Sigmoid colon (tissue), 7 donors: ENCODE measurements around the gene CCN2. TPM values are rescaled to one million over a fixed set of nuclear protein-coding genes. Genes with fewer than 3 reads are reported as not detected.
A peak's percentile ranks its signal among the peaks of the same experiment; 100 is the strongest.

Experiments
- DNase-seq: peaks from one replicate; pipeline ENCODE4 v3.0.0-alpha.2; 2019
- H3K27ac ChIP-seq, 4 donors: fragments of 200-600 bp; sonication (generic); one replicate each; pipeline ENCODE4 v1.5.1; 2016 to 2019; ENCODE audit warnings: mild to moderate bottlenecking in 1 of 4
- H3K27me3 ChIP-seq, 3 donors: fragments of 200-600 bp; sonication (generic); one replicate each; pipeline ENCODE4 v1.5.1; 2019; ENCODE audit warnings: mild to moderate bottlenecking in 1 of 3
- H3K36me3 ChIP-seq, 4 donors: fragments of 200-600 bp; sonication (generic); one replicate each; pipeline ENCODE4 v1.5.1; 2016 to 2019
- H3K4me1 ChIP-seq, 4 donors: fragments of 200-600 bp; sonication (generic); one replicate each; pipeline ENCODE4 v1.5.1; 2017 to 2019
- H3K4me3 ChIP-seq, 4 donors: fragments of 200-600 bp; sonication (generic); one replicate each; pipeline ENCODE4 v1.5.1; 2017 to 2019; ENCODE audit warnings: mild to moderate bottlenecking in 2 of 4, moderate library complexity in 1 of 4
- H3K9me3 ChIP-seq, 4 donors: fragments of 200-600 bp in 3 of 4; sonication (generic) in 3 of 4; one replicate each; pipeline versions ENCODE4 v1.5.1 to v1.6.1; 2013 to 2019
- EP300 ChIP-seq, 4 donors: sonication (generic); formaldehyde crosslinking; IDR thresholded peaks; one replicate each; pipeline ENCODE4 v1.6.1; 2017; ENCODE audit warnings: antibody characterized with exemption in 4 of 4
- POLR2A ChIP-seq, 2 donors: fragments of 450-650 bp; IDR thresholded peaks; one replicate each; pipeline ENCODE4 v1.6.1; 2016; ENCODE audit warnings: antibody characterized with exemption in 2 of 2, mild to moderate bottlenecking in 2 of 2, moderate library complexity in 2 of 2
- POLR2AphosphoS5 ChIP-seq, 4 donors: sonication (generic); formaldehyde crosslinking; IDR thresholded peaks; one replicate each; pipeline ENCODE4 v1.6.1; 2017; ENCODE audit warnings: antibody characterized with exemption in 4 of 4
- WGBS, 2 donors: extraction: QIAGEN DNeasy Blood & Tissue Kit; methylation state at CpG; one replicate each; pipeline ENCODE4 v1.1.7; 2013; 5-methylcytosine and 5-hydroxymethylcytosine counted together
- intact Hi-C: fragments of 100-400 bp; cut with DNase I; formaldehyde crosslinking; loops from one replicate; pipeline ENCODE4 v1.15.1; 2023
- polyA plus RNA-seq, 3 donors: library from polyadenylated mRNA; stranded (reverse); fragments of 200-250 nt; gene quantifications; one replicate each; pipeline ENCODE4 v1.2.3, GENCODE V29; 2013
- total RNA-seq, 4 donors: library from RNA; depleted of rRNA; stranded (reverse); fragments of >200 nt; gene quantifications; one replicate each; pipeline ENCODE4 v1.1.0, GENCODE V29; 2016
- TF ChIP-seq, protein P1 (sequence below), 4 experiments: fragments of 450-650 bp in 3 of 4; fragments of 200-600 bp in 1 of 4; IDR thresholded peaks; one replicate each; pipeline ENCODE4 v1.5.1; 2016 to 2019; ENCODE audit warnings: antibody characterized with exemption in 4 of 4, mild to moderate bottlenecking in 3 of 4, moderate library complexity in 2 of 4
- donor health status: healthy with polysubstance abuse.
- donor health status: Bipolar disorder and iron deficiency.
- donor health status: healthy.

Gene CCN2, protein sequence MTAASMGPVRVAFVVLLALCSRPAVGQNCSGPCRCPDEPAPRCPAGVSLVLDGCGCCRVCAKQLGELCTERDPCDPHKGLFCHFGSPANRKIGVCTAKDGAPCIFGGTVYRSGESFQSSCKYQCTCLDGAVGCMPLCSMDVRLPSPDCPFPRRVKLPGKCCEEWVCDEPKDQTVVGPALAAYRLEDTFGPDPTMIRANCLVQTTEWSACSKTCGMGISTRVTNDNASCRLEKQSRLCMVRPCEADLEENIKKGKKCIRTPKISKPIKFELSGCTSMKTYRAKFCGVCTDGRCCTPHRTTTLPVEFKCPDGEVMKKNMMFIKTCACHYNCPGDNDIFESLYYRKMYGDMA
- total RNA-seq (100 to 1,000 TPM in 2 of 4 donors, 10 to 100 TPM in 2; 43.5 to 179 (median 93.2) TPM), polyA plus RNA-seq (10 to 100 TPM in 2 of 3 donors, 1 to 10 TPM in 1; 7.4 to 39.2 (median 13.2) TPM)

DNA sequence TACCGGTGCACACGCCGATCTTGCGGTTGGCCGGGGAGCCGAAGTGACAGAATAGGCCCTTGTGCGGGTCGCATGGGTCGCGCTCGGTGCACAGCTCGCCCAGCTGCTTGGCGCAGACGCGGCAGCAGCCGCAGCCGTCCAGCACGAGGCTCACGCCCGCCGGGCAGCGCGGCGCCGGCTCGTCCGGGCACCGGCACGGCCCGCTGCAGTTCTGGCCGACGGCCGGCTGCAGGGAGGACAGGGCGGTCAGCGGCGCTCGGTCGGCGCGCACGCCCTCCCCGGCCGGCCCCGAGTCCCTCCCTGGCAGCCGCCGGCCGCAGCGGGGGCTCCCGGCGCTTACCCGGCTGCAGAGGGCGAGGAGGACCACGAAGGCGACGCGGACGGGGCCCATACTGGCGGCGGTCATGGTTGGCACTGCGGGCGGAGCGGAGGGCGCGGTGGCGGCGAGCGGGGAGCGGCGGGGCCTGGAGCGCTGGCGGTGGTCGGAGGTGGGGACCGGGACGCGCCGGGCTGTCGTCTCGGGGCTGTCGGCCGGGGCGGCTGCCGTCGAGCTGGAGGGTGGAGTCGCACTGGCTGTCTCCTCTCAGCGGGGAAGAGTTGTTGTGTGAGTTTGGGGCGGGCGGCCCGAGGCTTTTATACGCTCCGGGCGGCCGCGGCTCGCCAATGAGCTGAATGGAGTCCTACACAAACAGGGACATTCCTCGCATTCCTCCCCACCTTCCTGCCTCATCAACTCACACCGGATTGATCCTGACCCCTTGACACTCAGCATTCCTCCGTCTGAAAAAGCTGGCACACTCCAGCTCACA, at the start of gene CCN2:
CCN2 (minus strand) TSS at position 606 of the 809 bp plus-strand sequence; CDS start at position 406, 200 bp downstream.
- H3K4me1 ChIP-seq: peaks cover 0 to 59% (median 39%) of the 10 kb centered on the region in 4 donors
- H3K27ac ChIP-seq: peak within 1 kb of the TSS; percentile 94 to 98 (median 98)
- intact Hi-C loops: loop anchor here (2.0 to 5.0 kb wide), 2 partner anchors 71 to 134 kb away; no protein-coding TSS in a partner anchor
- no peaks in the 10 kb centered on the region for H3K36me3 ChIP-seq
- H3K27me3 ChIP-seq: no peaks in the 10 kb centered on the region
- TF ChIP-seq, protein P1, sequence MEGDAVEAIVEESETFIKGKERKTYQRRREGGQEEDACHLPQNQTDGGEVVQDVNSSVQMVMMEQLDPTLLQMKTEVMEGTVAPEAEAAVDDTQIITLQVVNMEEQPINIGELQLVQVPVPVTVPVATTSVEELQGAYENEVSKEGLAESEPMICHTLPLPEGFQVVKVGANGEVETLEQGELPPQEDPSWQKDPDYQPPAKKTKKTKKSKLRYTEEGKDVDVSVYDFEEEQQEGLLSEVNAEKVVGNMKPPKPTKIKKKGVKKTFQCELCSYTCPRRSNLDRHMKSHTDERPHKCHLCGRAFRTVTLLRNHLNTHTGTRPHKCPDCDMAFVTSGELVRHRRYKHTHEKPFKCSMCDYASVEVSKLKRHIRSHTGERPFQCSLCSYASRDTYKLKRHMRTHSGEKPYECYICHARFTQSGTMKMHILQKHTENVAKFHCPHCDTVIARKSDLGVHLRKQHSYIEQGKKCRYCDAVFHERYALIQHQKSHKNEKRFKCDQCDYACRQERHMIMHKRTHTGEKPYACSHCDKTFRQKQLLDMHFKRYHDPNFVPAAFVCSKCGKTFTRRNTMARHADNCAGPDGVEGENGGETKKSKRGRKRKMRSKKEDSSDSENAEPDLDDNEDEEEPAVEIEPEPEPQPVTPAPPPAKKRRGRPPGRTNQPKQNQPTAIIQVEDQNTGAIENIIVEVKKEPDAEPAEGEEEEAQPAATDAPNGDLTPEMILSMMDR (IDR thresholded peaks at IDR 0.05): peak in 1 of 4 experiments; percentile 1
- TF ChIP-seq POLR2AphosphoS5 (IDR thresholded peaks at IDR 0.05) (peak; percentile 81 to 97 (median 94)), POLR2A (IDR thresholded peaks at IDR 0.05) (peak in 1 of 2 donors; percentile 68), EP300 (IDR thresholded peaks at IDR 0.05) (peak in 1 of 4 donors; percentile 24)
- DNase-seq: peak; percentile 95
- H3K4me3 ChIP-seq: peak within 1 kb of the TSS; percentile 54 to 93 (median 88)
- 1% methylated on average over 97 of the region's 97 CpGs for WGBS, 2 donors
- no peaks in the 10 kb centered on the region for H3K9me3 ChIP-seq

DNA sequence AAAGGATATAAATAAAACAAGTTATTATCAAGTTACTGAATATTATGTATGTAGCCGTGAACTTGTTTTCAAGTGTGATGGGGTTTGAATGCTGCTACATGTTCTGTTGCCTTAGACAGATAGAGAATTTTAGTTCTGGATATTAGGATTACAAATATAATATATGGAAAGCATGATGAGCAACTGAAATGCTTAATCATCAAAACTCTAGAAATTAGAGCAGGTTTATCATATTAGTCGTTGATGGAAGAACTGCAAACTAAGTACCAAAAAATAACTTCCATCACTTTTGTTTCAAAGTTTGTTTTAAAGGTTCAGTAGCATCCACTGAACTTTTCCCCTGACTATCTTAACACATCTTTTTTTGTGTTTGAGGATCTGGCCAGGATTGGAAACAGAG, 49.1 kb upstream of the CCN2 start:
- Histone ChIP-seq H3K36me3 (no peaks in the 10 kb centered on the region), H3K4me1 (peaks cover 0 to 8% (median 0%) of the 10 kb centered on the region in 4 donors), H3K27ac (no peak overlapping the region), H3K27me3 (no peaks in the 10 kb centered on the region), H3K9me3 (peaks cover 0 to 6% (median 0%) of the 10 kb centered on the region in 4 donors), H3K4me3 (no peak overlapping the region)
- WGBS, 2 donors: 90 to 93% methylated on average over 2 of the region's 2 CpGs
- intact Hi-C loops: no loop called here
- DNase-seq: no peak
- TF ChIP-seq POLR2AphosphoS5 (IDR thresholded peaks at IDR 0.05) (no peak), EP300 (IDR thresholded peaks at IDR 0.05) (no peak)
- TF ChIP-seq, protein P1 (IDR thresholded peaks at IDR 0.05): no peak

DNA sequence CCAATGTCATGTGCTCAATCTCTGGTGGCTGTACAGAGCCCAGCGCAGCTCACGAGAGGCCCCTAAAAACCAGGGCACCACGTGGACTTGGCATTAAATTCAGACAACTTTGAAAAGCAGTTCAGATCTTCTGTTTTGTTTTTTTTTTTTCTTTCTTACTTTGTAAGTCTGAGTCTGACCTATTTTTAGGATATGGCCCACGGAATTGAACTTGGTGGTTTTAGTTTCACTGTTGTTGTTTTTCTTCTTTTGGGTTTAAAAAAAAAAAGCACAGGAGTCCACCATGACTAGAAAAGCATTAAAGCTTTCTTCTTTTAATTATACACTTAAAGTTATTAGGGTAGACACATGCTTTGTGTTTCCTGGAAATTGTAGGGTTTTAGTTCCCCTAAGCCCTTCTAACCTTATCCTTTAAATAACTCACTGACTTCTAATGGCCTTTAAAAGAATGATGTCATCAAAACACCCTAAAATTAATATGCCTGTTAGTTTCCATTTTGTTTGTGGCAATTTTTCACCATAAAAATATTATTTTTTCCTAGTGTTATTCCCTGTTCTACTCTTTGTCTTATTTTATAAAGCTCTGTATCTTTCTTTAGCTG, 48.5 kb upstream of the CCN2 start:
- no peaks in the 10 kb centered on the region for H3K27me3 ChIP-seq
- intact Hi-C loops: no loop called here
- no peak for DNase-seq
- peaks cover 0 to 8% (median 0%) of the 10 kb centered on the region in 4 donors for H3K4me1 ChIP-seq
- 63 to 78% methylated on average over 4 of the region's 4 CpGs for WGBS, 2 donors
- TF ChIP-seq POLR2AphosphoS5 (IDR thresholded peaks at IDR 0.05) (no peak), EP300 (IDR thresholded peaks at IDR 0.05) (no peak), POLR2A (IDR thresholded peaks at IDR 0.05) (no peak)
- TF ChIP-seq, protein P1 (IDR thresholded peaks at IDR 0.05): no peak
- H3K27ac ChIP-seq: no peak overlapping the region
- H3K4me3 ChIP-seq: no peak overlapping the region
- H3K9me3 ChIP-seq: peaks cover 0 to 6% (median 0%) of the 10 kb centered on the region in 4 donors
- H3K36me3 ChIP-seq: no peaks in the 10 kb centered on the region

DNA sequence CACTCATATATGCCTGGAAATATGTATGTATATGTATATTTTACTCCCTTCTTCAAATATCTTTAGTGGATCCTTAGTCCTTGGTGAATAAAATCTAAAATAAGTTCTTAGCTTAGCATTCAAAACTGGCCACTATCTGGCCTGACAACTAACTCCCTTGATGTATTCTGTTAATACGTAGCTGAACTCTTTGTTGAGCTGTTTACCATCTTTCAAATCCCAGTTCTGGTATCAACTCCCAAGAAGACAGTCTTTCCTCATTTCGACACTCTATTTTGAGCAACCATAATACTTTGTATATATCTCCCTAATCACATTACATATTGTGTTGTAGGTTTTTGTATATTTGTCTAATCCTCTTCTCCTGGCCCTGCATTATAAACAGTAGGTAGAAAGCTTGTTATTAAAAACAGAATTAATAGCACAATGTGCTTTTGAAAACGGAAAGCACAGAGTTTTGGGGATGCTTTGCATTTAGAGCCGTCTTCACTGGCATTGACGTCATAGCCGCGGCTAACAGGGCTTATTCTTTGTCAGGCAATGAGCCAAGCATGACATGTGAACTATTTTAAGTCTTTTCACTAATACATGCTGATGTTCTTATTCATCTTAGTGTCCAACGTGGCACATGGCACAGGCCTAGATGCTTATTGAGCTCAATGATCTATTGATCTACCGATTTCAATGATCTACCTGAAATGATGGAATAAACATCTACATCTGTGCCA, 47.2 kb upstream of the CCN2 start:
- peak overlapping the region in 1 of 4 donors; percentile 31 for H3K27ac ChIP-seq
- no peak for DNase-seq
- TF ChIP-seq, protein P1 (IDR thresholded peaks at IDR 0.05): no peak
- TF ChIP-seq POLR2AphosphoS5 (IDR thresholded peaks at IDR 0.05): no peak

More for the DNA sequence above, 47.2 kb upstream of the CCN2 start:
- no peak overlapping the region for H3K4me3 ChIP-seq
- peaks cover 0 to 8% (median 0%) of the 10 kb centered on the region in 4 donors for H3K4me1 ChIP-seq
- intact Hi-C loops: no loop called here
- WGBS, 2 donors: 88 to 89% methylated on average over 9 of the region's 9 CpGs
- no peaks in the 10 kb centered on the region for H3K27me3 ChIP-seq
- H3K9me3 ChIP-seq: peaks cover 0 to 1% (median 0%) of the 10 kb centered on the region in 4 donors
- no peaks in the 10 kb centered on the region for H3K36me3 ChIP-seq
